HG02885 (cell line): ENCODE measurements around the gene GPR176.

Source experiments
- ATAC-seq: cut with Tn5 transposase; IDR thresholded peaks from one replicate; pipeline ENCODE4 v1.9.1; 2021; ENCODE audit warnings: mild to moderate bottlenecking; ENCODE audit not compliant: unreplicated experiment, poor library complexity

GPR176 gene

GRCh38 chr15:39789736-39790135 lies 130.3 kb downstream of the GPR176 start:
- no peak for ATAC-seq

- ATAC-seq, result no peak
These were observed 131.1 kb downstream of the GPR176 start for GRCh38 chr15:39788800-39789565.

- ATAC-seq, result no peak
These were observed 132.0 kb downstream of the GPR176 start for GRCh38 chr15:39788108-39788507.

- ATAC-seq, result no peak
These were observed 132.6 kb downstream of the GPR176 start for GRCh38 chr15:39787479-39787878.

- no peak for ATAC-seq
These were observed 133.5 kb downstream of the GPR176 start for GRCh38 chr15:39786447-39787056.

GRCh38 chr15:39785841-39786240 lies 134.2 kb downstream of the GPR176 start:
- ATAC-seq, result no peak

GRCh38 chr15:39785139-39785538 lies 134.9 kb downstream of the GPR176 start:
- no peak for ATAC-seq

- no peak for ATAC-seq
These were observed 135.4 kb downstream of the GPR176 start for GRCh38 chr15:39784638-39785037.

GRCh38 chr15:39784125-39784524 lies 135.9 kb downstream of the GPR176 start:
- ATAC-seq, result no peak

- no peak for ATAC-seq
These were observed 136.7 kb downstream of the GPR176 start for GRCh38 chr15:39783244-39783820.

- peak; percentile 96 for ATAC-seq
These were observed 137.5 kb downstream of the GPR176 start, which contains the start of gene FSIP1 for GRCh38 chr15:39782441-39783138. Gene FSIP1, minus strand, starts transcription at chr15:39782841. Its CDS starts 6,317 bp downstream, at chr15:39776524.

- ATAC-seq, result no peak
These were observed 138.1 kb downstream of the GPR176 start for GRCh38 chr15:39781967-39782302.

GRCh38 chr15:39781147-39781966 lies 138.7 kb downstream of the GPR176 start:
- ATAC-seq, result no peak

GRCh38 chr15:39778021-39778420 lies 142.0 kb downstream of the GPR176 start:
- ATAC-seq, result no peak

GRCh38 chr15:39777496-39777895 lies 142.6 kb downstream of the GPR176 start:
- no peak for ATAC-seq

- ATAC-seq, result no peak
These were observed 144.0 kb downstream of the GPR176 start for GRCh38 chr15:39776068-39776467.

GRCh38 chr15:39774688-39775267 lies 145.3 kb downstream of the GPR176 start:
- ATAC-seq, result no peak

- no peak for ATAC-seq
These were observed 149.0 kb downstream of the GPR176 start for GRCh38 chr15:39770748-39771689.

GRCh38 chr15:39767921-39768320 lies 152.1 kb downstream of the GPR176 start:
- no peak for ATAC-seq
